H1 (cell line): Measurements from ENCODE around the gene IL37. TPM values are rescaled to one million over a fixed set of nuclear protein-coding genes. Genes with fewer than 3 reads are reported as not detected.
"Not testable (repeated sequence)": the region's sequence is repeated elsewhere in the genome, so short reads cannot be mapped to it uniquely, and the experiment has no call there.

ENCODE experiments used
- CTCF ChIA-PET: fragments of 300-600 bp; sonication (Branson Sonifier 250); formaldehyde crosslinking; loops from one replicate; lab custom pipeline; 2021; ENCODE audit not compliant: partially characterized antibody; lab: Charles Lee
- POLR2A ChIA-PET: fragments of 300-600 bp; sonication (Branson Sonifier 250); formaldehyde crosslinking; loops from one replicate; lab custom pipeline; 2021; ENCODE audit warnings: inconsistent platforms; ENCODE audit not compliant: partially characterized antibody; lab: Charles Lee
- DNase-seq, 2 experiments: peaks; one replicate each; pipeline versions ENCODE4 v3.0.0 to v3.0.0-alpha.2; 2010 to 2022; ENCODE audit warnings: low spot score in 2 of 2, low read depth in 1 of 2, mixed read lengths in 1 of 2
- FAIRE-seq: peaks from 2 replicates; lab custom pipeline; 2011; peaks lifted over from hg19 to GRCh38; lab: Jason Lieb, UNC
- H2AFZ ChIP-seq: 2 replicates; pipeline ENCODE4 v1.8.1; 2012; ENCODE audit warnings: low read length, inconsistent platforms
- H2AK5ac ChIP-seq: 2 replicates; pipeline ENCODE4 v1.6.1; 2013; ENCODE audit warnings: low read depth, low read length
- H2BK120ac ChIP-seq: replicated peaks from 2 replicates; pipeline ENCODE3; 2013; ENCODE audit warnings: low read depth, low read length, inconsistent platforms
- H2BK12ac ChIP-seq: 2 replicates; pipeline ENCODE4 v1.6.1; 2013; ENCODE audit warnings: low read depth, low read length
- H2BK15ac ChIP-seq: 2 replicates; pipeline ENCODE4 v1.6.1; 2013; ENCODE audit warnings: low read length
- H2BK20ac ChIP-seq: 2 replicates; pipeline ENCODE4 v1.6.1; 2013; ENCODE audit warnings: low read length
- H2BK5ac ChIP-seq: 2 replicates; pipeline ENCODE4 v1.6.1; 2013; ENCODE audit warnings: low read depth, low read length
- H3K14ac ChIP-seq: 2 replicates; pipeline ENCODE4 v1.6.1; 2013; ENCODE audit warnings: inconsistent platforms; ENCODE audit not compliant: insufficient read length
- H3K18ac ChIP-seq: 2 replicates; pipeline ENCODE4 v1.6.1; 2013; ENCODE audit warnings: low read length; ENCODE audit errors: extremely low read depth
- H3K23ac ChIP-seq: 2 replicates; pipeline ENCODE4 v1.6.1; 2013; ENCODE audit warnings: inconsistent platforms; ENCODE audit not compliant: insufficient read length
- H3K23me2 ChIP-seq: 2 replicates; pipeline ENCODE4 v1.6.1; 2013; ENCODE audit warnings: low read depth, low read length
- H3K27ac ChIP-seq: 2 replicates; pipeline ENCODE4 v1.6.1; 2011; ENCODE audit warnings: low read depth, low read length, inconsistent platforms
- H3K27me3 ChIP-seq, 4 experiments: replicated peaks in 1 of 4; 1 replicate in 1 of 4; 2 replicates in 3 of 4; pipeline versions ENCODE4 v1.6.1 to v1.8.1; 2011 to 2013; ENCODE audit warnings: low read length in 3 of 4, mild to moderate bottlenecking in 3 of 4, inconsistent platforms in 2 of 4, mixed read lengths in 2 of 4, moderate library complexity in 1 of 4; ENCODE audit not compliant: control insufficient read depth in 3 of 4, insufficient read depth in 3 of 4; ENCODE audit errors: extremely low read depth in 1 of 4
- H3K36me3 ChIP-seq, 4 experiments: 2 replicates each; pipeline versions ENCODE4 v1.6.1 to v1.8.1; 2011 to 2013; ENCODE audit warnings: mild to moderate bottlenecking in 4 of 4, low read length in 3 of 4, moderate library complexity in 2 of 4, control low read depth in 1 of 4, inconsistent platforms in 1 of 4; ENCODE audit not compliant: insufficient read depth in 4 of 4, control insufficient read depth in 2 of 4
- H3K4ac ChIP-seq: replicated peaks from 2 replicates; pipeline ENCODE3; 2013; ENCODE audit warnings: low read length, low read depth, mixed read lengths, inconsistent platforms; ENCODE audit not compliant: insufficient read length
- H3K4me1 ChIP-seq, 4 experiments: replicated peaks in 1 of 4; 1 replicate in 1 of 4; 2 replicates in 3 of 4; pipeline versions ENCODE4 v1.6.1 to v1.8.1; 2011 to 2013; ENCODE audit warnings: low read length in 3 of 4, inconsistent platforms in 2 of 4, mixed read lengths in 1 of 4; ENCODE audit not compliant: insufficient read depth in 4 of 4, control insufficient read depth in 3 of 4
- H3K4me2 ChIP-seq, 2 experiments: 2 replicates each; pipeline versions ENCODE4 v1.6.1 to v1.8.1; 2011 to 2013; ENCODE audit warnings: low read depth in 2 of 2, low read length in 2 of 2, control low read depth in 1 of 2, inconsistent platforms in 1 of 2, mild to moderate bottlenecking in 1 of 2; ENCODE audit not compliant: insufficient read depth in 1 of 2
- H3K4me3 ChIP-seq, 4 experiments: fragments of 200-600, 300-600 bp in 1 of 4; sonication (generic), shearing (Covaris generic), sonication (Bioruptor Twin) in 1 of 4; 2 replicates each; pipeline versions ENCODE4 v1.5.1 to v1.8.1; 2011 to 2016; ENCODE audit warnings: low read length in 4 of 4, low read depth in 3 of 4, control low read depth in 2 of 4, inconsistent platforms in 2 of 4, mild to moderate bottlenecking in 2 of 4, mixed read lengths in 1 of 4, moderate library complexity in 1 of 4; ENCODE audit not compliant: insufficient read depth in 2 of 4; ENCODE audit errors: extremely low read depth in 1 of 4
- H3K56ac ChIP-seq: replicated peaks from 2 replicates; pipeline ENCODE3; 2013; ENCODE audit warnings: low read depth, mild to moderate bottlenecking, mixed read lengths, low read length, inconsistent platforms; ENCODE audit not compliant: insufficient read length
- H3K79me1 ChIP-seq: 2 replicates; pipeline ENCODE4 v1.6.1; 2013; ENCODE audit warnings: low read depth, low read length, control low read depth
- H3K79me2 ChIP-seq, 2 experiments: 2 replicates each; pipeline versions ENCODE4 v1.6.1 to v1.8.1; 2012 to 2013; ENCODE audit warnings: low read length in 2 of 2, mild to moderate bottlenecking in 2 of 2, inconsistent platforms in 1 of 2; ENCODE audit not compliant: insufficient read depth in 2 of 2, control insufficient read depth in 1 of 2
- H3K9ac ChIP-seq, 4 experiments: replicated peaks in 1 of 4; 1 replicate in 1 of 4; 2 replicates in 3 of 4; pipeline versions ENCODE4 v1.6.1 to v1.8.1; 2011 to 2013; ENCODE audit warnings: low read depth in 3 of 4, low read length in 3 of 4, control low read depth in 2 of 4, mild to moderate bottlenecking in 2 of 4, moderate library complexity in 2 of 4, inconsistent platforms in 1 of 4; ENCODE audit errors: extremely low read depth in 1 of 4
- H3K9me3 ChIP-seq, 2 experiments: 2 replicates each; pipeline versions ENCODE4 v1.6.1 to v1.8.1; 2012 to 2013; ENCODE audit warnings: mild to moderate bottlenecking in 2 of 2, moderate library complexity in 2 of 2, control low read depth in 1 of 2, inconsistent platforms in 1 of 2, low read depth in 1 of 2, low read length in 1 of 2, mixed read lengths in 1 of 2; ENCODE audit not compliant: insufficient read depth in 2 of 2
- H4K20me1 ChIP-seq, 2 experiments: replicated peaks in 1 of 2; 2 replicates each; pipeline versions ENCODE3 to v1.8.1; 2011 to 2013; ENCODE audit warnings: inconsistent platforms in 2 of 2, low read length in 2 of 2, mild to moderate bottlenecking in 1 of 2; ENCODE audit not compliant: insufficient read depth in 2 of 2, control insufficient read depth in 1 of 2
- H4K5ac ChIP-seq: 2 replicates; pipeline ENCODE4 v1.6.1; 2013; ENCODE audit warnings: low read length, low read depth, mixed read lengths, inconsistent platforms; ENCODE audit not compliant: insufficient read length
- H4K8ac ChIP-seq: 2 replicates; pipeline ENCODE4 v1.8.0; 2013; ENCODE audit warnings: mild to moderate bottlenecking, moderate library complexity, low read length, inconsistent platforms; ENCODE audit not compliant: insufficient read depth; ENCODE audit errors: extremely low read depth
- H4K91ac ChIP-seq: replicated peaks from 2 replicates; pipeline ENCODE3; 2013; ENCODE audit warnings: low read length, mixed read lengths, inconsistent platforms; ENCODE audit not compliant: insufficient read length
- whole genome bisulfite sequencing, 2 experiments: shearing (Covaris generic) in 1 of 2; methylation state at CpG; one replicate each; pipeline versions ENCODE4 v1.1.6 to v1.1.7; 2013 to 2015; ENCODE audit warnings: low lambda C conversion rate in 2 of 2, mixed read lengths in 2 of 2, inconsistent platforms in 1 of 2, low coverage in 1 of 2, missing lambda C conversion rate in 1 of 2; ENCODE audit not compliant: insufficient replicate concordance in 2 of 2, insufficient coverage in 1 of 2, insufficient read length in 1 of 2; ENCODE audit errors: extremely low coverage in 1 of 2, missing lambda C conversion rate in 1 of 2; 5-methylcytosine and 5-hydroxymethylcytosine counted together
- polyA plus RNA-seq, 7 experiments: library from polyadenylated mRNA; depleted of rRNA in 3 of 7; stranded (reverse) in 5 of 7; unstranded in 2 of 7; fragments of >200 nt in 5 of 7; fragments of 200-250 nt in 2 of 7; gene quantifications; 1 replicate in 5 of 7; 2 replicates in 1 of 7; 4 replicates in 1 of 7; pipeline versions ENCODE4 v1.2.1 to v1.2.3, GENCODE V29; 2011 to 2013; ENCODE audit warnings: missing spikeins in 2 of 7, mixed read lengths in 2 of 7
- total RNA-seq: library from RNA; stranded (reverse); fragmentation: NEBNext Ultra II Directional; extraction: Animal tissue kit (Norgen Biotek cat#: 25700); gene quantifications from 2 replicates; pipeline ENCODE4 v1.2.1, GENCODE V29; 2021

Gene IL37
- total and polyA plus RNA-seq, 2 of the 8 experiments (the other 6 are each of a cell fraction or from before 2014, with no cell fraction given), result 0.18 TPM; not detected in 1

DNA sequence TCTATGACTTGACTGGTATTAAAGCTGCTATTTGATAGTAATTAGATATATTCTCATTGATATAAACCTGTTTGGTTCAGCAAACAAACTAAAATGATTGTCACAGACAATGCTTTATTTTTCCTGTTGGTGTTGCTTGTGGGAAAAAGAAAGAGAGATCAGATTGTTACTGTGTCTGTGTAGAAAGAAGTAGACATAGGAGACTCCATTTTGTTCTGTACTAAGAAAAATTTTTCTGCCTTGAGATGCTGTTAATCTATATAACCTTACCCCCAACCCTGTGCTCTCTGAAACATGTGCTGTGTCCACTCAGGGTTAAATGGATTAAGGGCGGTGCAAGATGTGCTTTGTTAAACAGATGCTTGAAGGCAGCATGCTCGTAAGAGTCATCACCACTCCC lies 23.2 kb downstream of the IL37 start:
- POLR2A ChIA-PET, H3K4me1 ChIP-seq, H3K79me1 ChIP-seq, H4K5ac ChIP-seq, H3K27ac ChIP-seq, H3K18ac ChIP-seq, H3K4me3 ChIP-seq, H3K14ac ChIP-seq, H3K9ac ChIP-seq, H2AFZ ChIP-seq, FAIRE-seq, H2BK5ac ChIP-seq, CTCF ChIA-PET, H2BK20ac ChIP-seq, H3K79me2 ChIP-seq, H3K36me3 ChIP-seq, H3K4ac ChIP-seq, H3K23ac ChIP-seq, H3K9me3 ChIP-seq, H2BK12ac ChIP-seq, H2BK15ac ChIP-seq, H3K4me2 ChIP-seq, H2BK120ac ChIP-seq, H3K27me3 ChIP-seq, DNase-seq, H3K23me2 ChIP-seq, H4K8ac ChIP-seq, H3K56ac ChIP-seq, H2AK5ac ChIP-seq, H4K91ac ChIP-seq, H4K20me1 ChIP-seq: not testable (repeated sequence)
- WGBS, 2 experiments, result 92% methylated on average over 2 of the region's 2 CpGs; no CpG with 5 or more reads in 1 of the 2 experiments
